GM21515 (cell line): ENCODE data around the gene SGMS1.

Experiments
- ATAC-seq: cut with Tn5 transposase; IDR thresholded peaks from one replicate; pipeline ENCODE4 v1.9.1; 2021; ENCODE audit not compliant: unreplicated experiment

The SGMS1 gene

DNA sequence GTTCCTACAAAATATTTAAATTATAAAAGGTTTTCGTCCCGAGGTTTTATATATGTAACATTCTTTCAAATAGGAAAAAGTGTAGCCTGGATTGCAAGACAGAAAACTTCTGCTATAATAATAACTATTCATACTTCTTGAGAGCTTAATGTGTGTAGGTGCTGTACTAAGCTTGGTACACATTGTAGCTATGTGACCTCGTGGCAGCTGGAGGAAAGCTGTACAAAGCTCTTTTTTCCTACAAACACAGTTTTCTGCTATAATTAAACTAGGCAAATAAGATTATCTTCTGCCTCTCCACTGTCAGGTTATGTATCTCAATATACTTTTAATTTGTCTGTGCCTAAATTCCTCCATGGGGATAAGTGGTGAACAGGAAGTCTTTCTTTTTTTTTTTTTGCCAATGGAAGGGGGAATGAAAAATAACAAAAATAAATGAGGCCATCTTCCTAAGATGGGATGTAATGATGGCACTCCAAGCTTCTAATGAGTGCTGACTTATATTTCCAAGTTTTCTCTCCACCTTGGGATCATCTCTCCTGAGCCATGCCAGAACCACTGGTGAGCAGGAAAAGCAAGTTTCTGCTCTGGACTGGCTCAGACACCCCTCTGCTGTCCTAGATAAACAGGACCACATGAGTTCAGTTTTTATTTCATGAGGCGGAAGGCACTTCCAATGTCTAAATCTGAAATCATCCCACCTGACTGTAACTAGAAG is 9.9 kb downstream of the SGMS1 start:
- ATAC-seq: no peak

DNA sequence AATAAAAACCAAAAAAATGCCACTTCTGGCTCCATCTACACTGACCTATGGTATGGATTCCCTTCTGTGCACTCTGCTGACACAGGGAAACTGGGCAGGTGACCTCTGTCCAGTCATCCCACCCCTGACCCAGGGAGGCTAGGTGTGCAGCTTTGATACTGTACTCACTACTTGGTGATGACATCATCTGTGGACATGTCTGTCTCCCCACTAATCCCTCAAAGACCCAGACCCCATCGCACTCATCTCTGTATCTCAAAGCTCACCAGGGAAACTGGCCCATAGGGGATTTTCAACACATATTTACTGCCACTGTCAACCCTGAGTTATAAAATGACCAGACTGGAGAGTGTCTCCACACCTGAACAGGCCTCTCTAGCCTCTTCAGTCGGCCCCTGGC is 10.6 kb downstream of the SGMS1 start:
- ATAC-seq: peak; percentile 47

GRCh38 chr10:50610368-50610767 is 13.4 kb downstream of the SGMS1 start:
- no peak for ATAC-seq

- no peak for ATAC-seq
Measured at GRCh38 chr10:50607356-50607925, 16.3 kb downstream of the SGMS1 start.

GRCh38 chr10:50605951-50606270 is 17.8 kb downstream of the SGMS1 start:
- ATAC-seq: no peak

DNA sequence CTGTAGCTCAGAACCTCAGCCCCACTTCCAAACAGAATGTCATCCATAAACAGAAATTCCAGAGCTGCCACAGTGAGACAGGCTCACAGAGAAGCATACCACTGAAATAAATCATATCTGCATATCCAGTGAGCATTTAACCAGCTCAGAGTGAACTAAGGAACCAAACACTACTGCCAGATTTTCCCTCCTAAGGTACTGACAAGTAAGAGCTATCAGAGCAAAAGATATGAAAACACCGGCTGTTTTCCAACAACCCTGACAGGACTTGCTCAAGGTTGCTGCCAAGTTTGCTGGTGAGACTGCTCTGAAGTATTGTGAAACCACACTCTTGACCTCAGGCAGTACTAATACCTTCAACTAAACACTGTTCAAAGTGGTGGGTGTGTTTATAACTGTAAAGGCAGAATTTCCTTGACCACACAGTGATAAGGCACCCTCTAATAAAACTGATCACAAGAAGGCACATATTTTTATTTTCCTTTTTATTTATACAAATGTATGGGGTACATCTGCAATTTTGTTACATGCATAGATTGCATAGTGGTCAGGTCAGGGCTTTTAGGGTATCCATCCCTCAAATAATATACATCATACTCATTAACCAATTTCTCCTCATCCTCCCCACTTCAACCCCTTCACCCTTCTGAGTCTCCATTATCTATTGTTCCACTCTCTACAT is 18.3 kb downstream of the SGMS1 start:
- peak; percentile 74 for ATAC-seq

- no peak for ATAC-seq
Measured at GRCh38 chr10:50604809-50605208, 18.9 kb downstream of the SGMS1 start.

DNA sequence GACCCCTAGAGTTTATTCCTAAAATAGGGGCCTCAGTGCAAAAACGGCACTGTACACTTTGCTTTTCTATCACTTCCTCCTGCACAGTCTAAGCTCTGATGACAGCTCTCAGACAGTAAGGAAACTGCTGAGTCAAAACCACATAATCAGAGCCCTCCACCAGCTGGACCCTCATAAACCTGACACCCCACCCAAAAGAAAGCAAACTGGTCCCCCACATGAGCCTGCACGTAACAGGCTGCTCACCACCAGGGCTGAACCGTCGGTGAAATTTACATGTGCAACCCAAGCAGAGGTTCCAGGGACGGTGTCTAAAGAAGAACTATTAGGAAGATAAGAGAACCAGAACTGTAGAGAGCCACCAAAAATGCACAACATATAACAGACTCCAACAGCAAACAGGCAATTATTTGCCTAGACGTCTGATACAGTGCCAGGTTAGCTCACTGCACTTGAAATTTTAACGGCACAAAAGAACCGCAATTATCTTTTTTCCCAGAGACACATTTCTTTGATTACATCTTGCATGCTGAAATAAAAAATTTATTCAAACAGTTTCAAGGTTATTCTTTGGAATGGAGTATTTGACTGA is 19.6 kb downstream of the SGMS1 start:
- ATAC-seq: peak; percentile 88

DNA sequence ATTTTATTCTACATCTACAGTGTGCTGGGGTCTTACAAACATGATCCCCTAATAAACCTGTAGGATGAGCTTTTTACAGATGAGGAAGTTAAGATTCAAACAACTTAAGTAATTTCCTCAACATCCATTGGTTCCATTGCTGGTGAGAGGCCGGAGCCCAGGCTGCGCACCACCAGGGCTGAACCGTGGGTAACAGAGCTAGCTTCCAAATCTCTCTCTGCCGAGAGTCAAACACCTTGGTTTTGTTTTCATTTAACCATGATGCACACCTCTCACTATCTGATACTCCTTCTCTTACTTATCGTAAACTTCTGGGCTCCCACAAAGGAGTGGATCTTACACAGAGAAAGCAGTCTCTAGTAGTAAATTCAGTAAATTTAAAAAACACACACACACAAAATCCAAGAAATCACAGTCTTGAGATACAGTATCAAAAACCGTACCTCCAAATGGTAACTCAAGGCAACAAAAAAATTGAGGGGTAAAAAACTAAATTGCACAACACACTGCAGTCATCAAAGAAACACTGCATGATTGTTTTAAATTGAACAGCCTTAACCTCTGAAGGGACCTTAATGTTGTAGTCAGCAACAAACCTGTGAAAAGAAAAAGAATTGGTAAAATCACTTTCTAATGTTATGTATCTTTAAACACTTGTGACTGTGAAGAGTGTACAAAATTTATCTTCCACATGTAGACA is 20.5 kb downstream of the SGMS1 start:
- no peak for ATAC-seq

DNA sequence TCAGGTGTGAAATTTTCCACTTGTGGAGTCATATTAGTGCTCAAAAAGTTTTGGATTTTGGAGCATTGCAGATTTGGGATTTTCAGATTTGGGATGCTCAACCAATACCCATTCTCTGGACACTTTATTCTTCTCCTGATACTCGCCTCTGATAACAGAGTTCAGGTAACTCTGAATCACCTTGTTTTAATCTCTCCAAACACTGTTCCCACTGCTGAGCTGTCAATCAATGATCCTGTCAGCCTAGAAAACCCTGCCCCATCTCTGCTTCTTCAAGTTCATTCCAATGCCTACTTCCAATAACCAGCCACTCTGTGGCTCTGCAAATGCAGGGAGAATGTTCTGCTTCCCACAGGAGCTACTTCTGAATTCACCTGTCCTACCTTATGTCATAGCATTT is 21.8 kb downstream of the SGMS1 start:
- ATAC-seq: no peak

- ATAC-seq: no peak
Measured at GRCh38 chr10:50600831-50601477, 22.8 kb downstream of the SGMS1 start.

DNA sequence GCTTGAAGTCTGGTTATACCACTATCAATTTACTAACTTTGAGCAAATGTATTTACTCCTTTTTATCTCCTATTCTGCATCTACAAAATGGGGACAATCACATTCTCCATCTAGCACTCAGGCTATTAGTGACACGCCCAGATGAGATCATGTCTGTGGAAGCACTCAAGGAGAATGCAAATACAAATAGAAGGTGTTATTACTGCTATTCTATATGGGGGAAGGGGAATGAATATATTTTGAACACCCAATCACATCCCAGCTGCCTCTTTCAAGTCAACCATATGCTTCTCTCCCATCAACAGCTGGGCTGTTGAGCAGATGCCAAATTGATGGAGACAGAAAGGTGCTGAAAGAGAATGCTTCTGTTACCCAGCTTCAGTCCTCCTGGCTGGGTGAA is 23.5 kb downstream of the SGMS1 start:
- no peak for ATAC-seq

DNA sequence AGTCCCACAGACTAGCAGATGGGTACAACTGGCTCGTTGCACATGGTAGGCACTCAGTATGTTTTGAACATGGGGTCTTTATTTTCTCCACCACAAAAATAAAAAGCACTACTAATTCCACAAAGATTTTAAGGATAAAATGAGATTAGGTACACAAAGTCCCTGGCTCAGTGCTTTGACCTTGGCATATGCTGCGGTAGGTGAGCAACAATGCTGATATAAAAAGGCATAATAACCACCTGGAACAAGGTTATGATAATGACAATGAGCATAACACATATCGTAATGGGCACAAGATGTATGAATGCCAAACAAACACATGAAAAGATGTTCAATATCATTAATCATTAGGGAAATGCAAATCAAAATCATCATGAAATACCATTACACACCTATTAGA is 26.9 kb downstream of the SGMS1 start:
- ATAC-seq: no peak

- ATAC-seq: no peak
Measured at GRCh38 chr10:50596456-50596855, 27.3 kb downstream of the SGMS1 start.

GRCh38 chr10:50595785-50596184 is 28.0 kb downstream of the SGMS1 start:
- ATAC-seq: no peak

DNA sequence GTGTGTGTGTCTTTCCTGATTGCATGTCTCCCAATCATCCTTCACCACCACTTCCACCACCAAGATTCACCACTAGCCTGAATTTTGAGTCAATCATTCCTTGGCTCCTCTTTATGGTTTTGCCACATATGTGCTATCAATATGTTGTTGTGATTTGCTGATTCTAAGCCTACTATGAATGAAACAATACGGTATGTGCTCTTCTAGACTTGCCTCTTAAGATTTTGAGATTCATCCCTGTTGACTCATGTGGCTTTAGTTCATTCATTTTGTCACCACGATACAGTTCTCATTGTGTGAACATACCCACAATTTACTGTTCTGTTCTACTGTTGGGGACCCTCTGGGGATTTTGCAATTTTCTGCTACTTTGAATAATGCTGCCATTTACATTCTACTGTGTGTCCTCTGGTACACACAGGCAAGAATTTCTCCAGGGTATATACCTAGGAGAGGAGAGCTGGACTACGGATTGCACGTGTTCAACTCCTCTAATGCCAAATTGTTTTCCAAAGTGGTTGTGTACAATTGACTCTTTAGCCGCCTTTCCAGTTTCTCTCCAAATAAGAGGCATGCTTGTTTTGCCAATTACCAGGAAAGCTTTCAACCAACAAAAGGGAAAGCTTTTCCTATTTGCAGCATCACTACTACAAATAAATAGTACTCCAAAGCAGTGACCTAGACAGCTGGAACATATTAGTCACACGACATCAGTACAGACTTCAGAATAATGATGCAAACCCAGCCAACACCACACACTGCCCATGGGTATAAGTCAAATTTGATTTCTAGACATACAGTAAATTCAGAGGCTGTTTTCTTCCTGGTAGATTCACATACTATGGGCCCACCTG is 30.0 kb downstream of the SGMS1 start:
- no peak for ATAC-seq

GRCh38 chr10:50592961-50593418 is 30.8 kb downstream of the SGMS1 start:
- ATAC-seq: no peak

DNA sequence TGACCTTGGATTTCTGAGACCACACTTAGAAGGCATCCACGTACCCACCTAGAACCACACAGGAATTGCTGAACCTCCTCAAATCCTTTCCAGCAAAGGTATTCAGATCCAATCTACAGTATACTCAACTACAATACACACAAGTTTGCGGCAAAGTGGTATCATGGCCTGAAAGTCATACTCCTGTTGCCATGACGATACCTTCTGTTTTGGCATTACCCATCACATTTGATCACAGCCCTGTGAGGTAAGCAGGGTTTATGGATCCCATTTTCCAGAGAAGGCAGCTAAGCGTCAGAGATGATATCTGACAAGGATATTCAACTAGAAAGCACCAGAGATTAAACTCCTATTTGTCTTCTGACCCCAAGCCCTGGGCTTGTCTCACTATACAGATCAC is 32.8 kb downstream of the SGMS1 start:
- no peak for ATAC-seq

DNA sequence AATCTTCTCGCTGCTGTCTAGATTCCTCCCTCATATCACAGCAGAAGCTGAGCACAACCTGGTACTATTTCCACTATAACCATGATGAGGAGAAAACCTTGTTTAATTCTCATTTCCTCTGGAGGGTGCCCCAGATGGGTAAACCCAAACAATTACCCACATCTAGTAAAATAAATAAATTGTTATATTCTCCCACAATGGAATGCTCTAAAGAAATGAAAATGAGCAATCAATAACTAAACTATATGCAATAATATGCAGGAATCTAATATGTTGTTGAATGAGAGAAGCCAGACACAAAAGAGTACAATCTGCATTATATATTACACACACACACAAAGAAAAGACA is 37.0 kb downstream of the SGMS1 start:
- no peak for ATAC-seq
